HG02852 (cell line): ENCODE data around the gene COL20A1.
"Not testable (repeated sequence)": the region's sequence is repeated elsewhere in the genome, so short reads cannot be mapped to it uniquely, and the experiment has no call there.

Source experiments
- ATAC-seq: cut with Tn5 transposase; IDR thresholded peaks from one replicate; pipeline ENCODE4 v1.9.1; 2021; ENCODE audit warnings: mild to moderate bottlenecking, moderate library complexity; ENCODE audit not compliant: unreplicated experiment

Gene COL20A1

GRCh38 chr20:63292904-63293303 lies at the start of gene COL20A1:
COL20A1 (plus strand) TSS chr20:63293186; CDS start chr20:63295108, 1,922 bp downstream.
- ATAC-seq, result no peak

- no peak for ATAC-seq
Measured at GRCh38 chr20:63243604-63244247, 49.3 kb upstream of the COL20A1 start.

- ATAC-seq, result no peak
Measured at GRCh38 chr20:63244468-63244867, 48.5 kb upstream of the COL20A1 start.

- ATAC-seq, result no peak
Measured at GRCh38 chr20:63246490-63247288, 46.3 kb upstream of the COL20A1 start.

- ATAC-seq, result no peak
Measured at GRCh38 chr20:63247671-63248228, 45.2 kb upstream of the COL20A1 start.

GRCh38 chr20:63248835-63249591 lies 44.0 kb upstream of the COL20A1 start:
- no peak for ATAC-seq

GRCh38 chr20:63249891-63250290 lies 43.1 kb upstream of the COL20A1 start:
- ATAC-seq, result no peak

GRCh38 chr20:63251350-63251749 lies 41.6 kb upstream of the COL20A1 start:
- ATAC-seq, result not testable (repeated sequence)

GRCh38 chr20:63252284-63252711 lies 40.7 kb upstream of the COL20A1 start:
- ATAC-seq, result no peak

- no peak for ATAC-seq
Measured at GRCh38 chr20:63253065-63253437, 39.9 kb upstream of the COL20A1 start.

GRCh38 chr20:63253438-63254231 lies 39.4 kb upstream of the COL20A1 start:
- ATAC-seq, result no peak

GRCh38 chr20:63254232-63254605 lies 38.8 kb upstream of the COL20A1 start, which contains the start of gene NKAIN4:
NKAIN4 (minus strand) TSS chr20:63254463; CDS start chr20:63254450, 13 bp downstream.
- no peak for ATAC-seq

GRCh38 chr20:63254606-63255384 lies 38.2 kb upstream of the COL20A1 start:
- no peak for ATAC-seq

GRCh38 chr20:63255931-63256704 lies 36.9 kb upstream of the COL20A1 start:
- no peak for ATAC-seq

GRCh38 chr20:63256954-63257353 lies 36.0 kb upstream of the COL20A1 start:
- ATAC-seq, result no peak

- no peak for ATAC-seq
Measured at GRCh38 chr20:63257629-63258028, 35.4 kb upstream of the COL20A1 start.

GRCh38 chr20:63258781-63259180 lies 34.2 kb upstream of the COL20A1 start:
- no peak for ATAC-seq

GRCh38 chr20:63259734-63260460 lies 33.1 kb upstream of the COL20A1 start:
- ATAC-seq, result no peak
